ENCODE measurements around the gene FBXO36.

Gene FBXO36

GRCh38 chr2:229974266-229974665, 52.0 kb downstream of the FBXO36 start:
- no peak for DNase-seq

GRCh38 chr2:229980431-229981184, 58.3 kb downstream of the FBXO36 start:
- no peak for DNase-seq

- no peak for DNase-seq
Observed at GRCh38 chr2:229993236-229993635, 70.9 kb downstream of the FBXO36 start.

- DNase-seq: no peak
Observed at GRCh38 chr2:229996320-229996719, 74.0 kb downstream of the FBXO36 start.

GRCh38 chr2:229997565-229997964, 75.3 kb downstream of the FBXO36 start:
- no peak for DNase-seq

- no peak for DNase-seq
Observed at GRCh38 chr2:230000118-230000841, 78.0 kb downstream of the FBXO36 start.

- DNase-seq: peak; percentile 82
Observed at GRCh38 chr2:230007931-230008707, 85.8 kb downstream of the FBXO36 start.

- DNase-seq: no peak
Observed at GRCh38 chr2:230008708-230009066, 86.4 kb downstream of the FBXO36 start.

GRCh38 chr2:230010501-230010900, 88.2 kb downstream of the FBXO36 start:
- DNase-seq: no peak

- no peak for DNase-seq
Observed at GRCh38 chr2:230011617-230012016, 89.3 kb downstream of the FBXO36 start.

- no peak for DNase-seq
Observed at GRCh38 chr2:230012267-230012884, 90.1 kb downstream of the FBXO36 start.

GRCh38 chr2:230016844-230017243, 94.5 kb downstream of the FBXO36 start:
- DNase-seq: no peak

GRCh38 chr2:230018153-230018552, 95.8 kb downstream of the FBXO36 start:
- no peak for DNase-seq

GRCh38 chr2:230019742-230020141, 97.4 kb downstream of the FBXO36 start:
- DNase-seq: no peak

GRCh38 chr2:230023313-230023712, 101.0 kb downstream of the FBXO36 start:
- DNase-seq: no peak

GRCh38 chr2:230042195-230042594, 119.9 kb downstream of the FBXO36 start:
- DNase-seq: no peak

GRCh38 chr2:230043025-230043424, 120.7 kb downstream of the FBXO36 start:
- DNase-seq: no peak

- DNase-seq: no peak
Observed at GRCh38 chr2:230043461-230043860, 121.2 kb downstream of the FBXO36 start.

GRCh38 chr2:230046491-230046890, 124.2 kb downstream of the FBXO36 start:
- DNase-seq: no peak

GRCh38 chr2:230048010-230048671, 125.8 kb downstream of the FBXO36 start:
- no peak for DNase-seq

GRCh38 chr2:230050136-230050535, 127.8 kb downstream of the FBXO36 start:
- DNase-seq: no peak

- DNase-seq: no peak
Observed at GRCh38 chr2:230052299-230052698, 130.0 kb downstream of the FBXO36 start.

All from activated CD8-positive, alpha-beta memory T cell treated with anti-CD3 and anti-CD28 coated beads, Interleukin-2, amount 50 U/mL, for 4 hours (primary cell).